LHCN-M2 (cell line): Measurements from ENCODE around the gene NEO1. TPM values are rescaled to one million over a fixed set of nuclear protein-coding genes. Genes with fewer than 3 reads are reported as not detected.

Experiments
- DNase-seq: peaks from one replicate; pipeline ENCODE4 v3.0.0-alpha.2; 2012; ENCODE audit warnings: low read depth
- total RNA-seq: library from RNA; depleted of rRNA; stranded (reverse); fragments of >200 nt; gene quantifications from 2 replicates; pipeline ENCODE4 v1.2.3, GENCODE V29; 2014

The NEO1 gene
- total RNA-seq, 1 experiment from 2014 or later: 2.3 TPM

GRCh38 chr15:73075160-73075859 is 23.0 kb downstream of the NEO1 start:
- DNase-seq: no peak

- no peak for DNase-seq
Observed at GRCh38 chr15:73078291-73078690, 26.0 kb downstream of the NEO1 start.

GRCh38 chr15:73078722-73079121 is 26.5 kb downstream of the NEO1 start:
- peak; percentile 18 for DNase-seq

GRCh38 chr15:73079565-73079964 is 27.3 kb downstream of the NEO1 start:
- no peak for DNase-seq

- DNase-seq: peak; percentile 48
Observed at GRCh38 chr15:73081321-73081958, 29.2 kb downstream of the NEO1 start.

- no peak for DNase-seq
Observed at GRCh38 chr15:73082812-73083211, 30.5 kb downstream of the NEO1 start.

- DNase-seq: no peak
Observed at GRCh38 chr15:73087098-73087497, 34.8 kb downstream of the NEO1 start.

- DNase-seq: no peak
Observed at GRCh38 chr15:73105064-73105463, 52.8 kb downstream of the NEO1 start.

- DNase-seq: no peak
Observed at GRCh38 chr15:73108676-73109075, 56.4 kb downstream of the NEO1 start.

GRCh38 chr15:73109765-73110164 is 57.5 kb downstream of the NEO1 start:
- DNase-seq: no peak

GRCh38 chr15:73110201-73110600 is 57.9 kb downstream of the NEO1 start:
- no peak for DNase-seq

GRCh38 chr15:73114064-73114463 is 61.8 kb downstream of the NEO1 start:
- no peak for DNase-seq

GRCh38 chr15:73116164-73116563 is 63.9 kb downstream of the NEO1 start:
- no peak for DNase-seq

GRCh38 chr15:73118055-73118454 is 65.8 kb downstream of the NEO1 start:
- no peak for DNase-seq

GRCh38 chr15:73119478-73119877 is 67.2 kb downstream of the NEO1 start:
- DNase-seq: no peak

GRCh38 chr15:73120269-73120668 is 68.0 kb downstream of the NEO1 start:
- no peak for DNase-seq

- DNase-seq: no peak
Observed at GRCh38 chr15:73125219-73125618, 73.0 kb downstream of the NEO1 start.

GRCh38 chr15:73127302-73127936 is 75.2 kb downstream of the NEO1 start:
- peak; percentile 6 for DNase-seq

- DNase-seq: no peak
Observed at GRCh38 chr15:73130830-73131229, 78.6 kb downstream of the NEO1 start.

GRCh38 chr15:73134196-73134595 is 81.9 kb downstream of the NEO1 start:
- DNase-seq: no peak

GRCh38 chr15:73139041-73139743 is 86.9 kb downstream of the NEO1 start:
- no peak for DNase-seq
